Measurements from ENCODE around the gene FLRT2. TPM values are rescaled to one million over a fixed set of nuclear protein-coding genes. Genes with fewer than 3 reads are reported as not detected.

FLRT2 gene
- total RNA-seq, 6 experiments from 2014 or later: 31.1 to 59.0 (median 37.1) TPM

GRCh38 chr14:85663667-85664066, 133.7 kb downstream of the FLRT2 start:
- DNase-seq: no peak
- H3K4me1 Mint-ChIP-seq (ENCODE audit: low read depth): no peaks in the 10 kb centered on the region
- peaks cover 6% of the 10 kb centered on the region for H3K27me3 Mint-ChIP-seq (ENCODE audit: insufficient read depth)
- no peaks in the 10 kb centered on the region for H3K9me3 Mint-ChIP-seq
- H3K4me3 Mint-ChIP-seq: no peak overlapping the region
- no peak for TF ChIP-seq CTCF (IDR thresholded peaks at IDR 0.05)
- H3K27ac Mint-ChIP-seq: no peak overlapping the region
- H3K36me3 Mint-ChIP-seq (ENCODE audit: low read depth): no peaks in the 10 kb centered on the region

GRCh38 chr14:85675957-85676356, 146.0 kb downstream of the FLRT2 start:
- H3K4me1 Mint-ChIP-seq (ENCODE audit: low read depth): no peaks in the 10 kb centered on the region
- H3K36me3 Mint-ChIP-seq (ENCODE audit: low read depth): no peaks in the 10 kb centered on the region
- no peaks in the 10 kb centered on the region; the same call in 1 of the 2 replicates for H3K27me3 Mint-ChIP-seq (ENCODE audit: insufficient read depth)
- DNase-seq: no peak
- H3K9me3 Mint-ChIP-seq: no peaks in the 10 kb centered on the region
- H3K4me3 Mint-ChIP-seq: no peak overlapping the region
- no peak for TF ChIP-seq CTCF (IDR thresholded peaks at IDR 0.05)
- no peak overlapping the region for H3K27ac Mint-ChIP-seq

- TF ChIP-seq CTCF (IDR thresholded peaks at IDR 0.05): no peak
These were observed 157.0 kb downstream of the FLRT2 start for GRCh38 chr14:85686908-85687307.

GRCh38 chr14:85687456-85687855, 157.5 kb downstream of the FLRT2 start:
- Mint-ChIP-seq H3K9me3 (no peaks in the 10 kb centered on the region), H3K27ac (no peak overlapping the region), H3K4me1 (ENCODE audit: low read depth) (no peaks in the 10 kb centered on the region), H3K4me3 (no peak overlapping the region), H3K27me3 (ENCODE audit: insufficient read depth) (peaks cover 2% of the 10 kb centered on the region), H3K36me3 (ENCODE audit: low read depth) (no peaks in the 10 kb centered on the region)
- TF ChIP-seq CTCF (IDR thresholded peaks at IDR 0.05): no peak
- no peak for DNase-seq

More at GRCh38 chr14:85686908-85687307, 157.0 kb downstream of the FLRT2 start:
- H3K27ac Mint-ChIP-seq: no peak overlapping the region
- H3K4me1 Mint-ChIP-seq (ENCODE audit: low read depth): no peaks in the 10 kb centered on the region
- H3K9me3 Mint-ChIP-seq: no peaks in the 10 kb centered on the region
- no peaks in the 10 kb centered on the region for H3K36me3 Mint-ChIP-seq (ENCODE audit: low read depth)
- H3K27me3 Mint-ChIP-seq (ENCODE audit: insufficient read depth): peaks cover 2% of the 10 kb centered on the region
- no peak for DNase-seq
- H3K4me3 Mint-ChIP-seq: no peak overlapping the region

GRCh38 chr14:85688006-85688405, 158.1 kb downstream of the FLRT2 start:
- Mint-ChIP-seq H3K4me3 (no peak overlapping the region), H3K36me3 (ENCODE audit: low read depth) (no peaks in the 10 kb centered on the region), H3K4me1 (ENCODE audit: low read depth) (no peaks in the 10 kb centered on the region), H3K9me3 (no peaks in the 10 kb centered on the region), H3K27me3 (ENCODE audit: insufficient read depth) (peaks cover 2% of the 10 kb centered on the region), H3K27ac (no peak overlapping the region)
- no peak for TF ChIP-seq CTCF (IDR thresholded peaks at IDR 0.05)
- no peak for DNase-seq

- DNase-seq: no peak
- Mint-ChIP-seq H3K27me3 (ENCODE audit: insufficient read depth) (peaks cover 3% of the 10 kb centered on the region; the same call in 1 of the 2 replicates), H3K4me3 (no peak overlapping the region), H3K27ac (no peak overlapping the region), H3K9me3 (no peaks in the 10 kb centered on the region), H3K4me1 (ENCODE audit: low read depth) (no peaks in the 10 kb centered on the region), H3K36me3 (ENCODE audit: low read depth) (no peaks in the 10 kb centered on the region)
- TF ChIP-seq CTCF (IDR thresholded peaks at IDR 0.05): no peak
These were observed 165.4 kb downstream of the FLRT2 start for GRCh38 chr14:85695300-85695699.

All from HFFc6 (cell line).